GM23248 (cell line): ENCODE measurements around the gene LPIN1. TPM values are rescaled to one million over a fixed set of nuclear protein-coding genes. Genes with fewer than 3 reads are reported as not detected.

Experiments
- DNase-seq: peaks from one replicate; pipeline ENCODE4 v3.0.0-alpha.2; 2015
- H2AFZ ChIP-seq: fragments of 200-600 bp; sonication (generic); 2 replicates; pipeline ENCODE4 v1.6.1; 2016; ENCODE audit warnings: antibody characterized with exemption
- H3F3A ChIP-seq: fragments of 200-600 bp; sonication (generic); 2 replicates; pipeline ENCODE4 v1.6.1; 2016; ENCODE audit warnings: mild to moderate bottlenecking, antibody characterized with exemption, mixed run types; ENCODE audit not compliant: insufficient read depth
- H3K27ac ChIP-seq: fragments of 200-600 bp; sonication (generic); 2 replicates; pipeline ENCODE4 v1.5.1; 2016; ENCODE audit warnings: mild to moderate bottlenecking
- H3K27me3 ChIP-seq: fragments of 200-600 bp; sonication (generic); replicated peaks from 2 replicates; pipeline ENCODE4 v1.6.1; 2016; ENCODE audit warnings: mild to moderate bottlenecking; ENCODE audit not compliant: insufficient read depth
- H3K36me3 ChIP-seq: fragments of 200-600 bp; sonication (generic); 2 replicates; pipeline ENCODE4 v1.6.1; 2016; ENCODE audit warnings: low read depth, mild to moderate bottlenecking
- H3K4me1 ChIP-seq: fragments of 200-600 bp; sonication (generic); 2 replicates; pipeline ENCODE4 v1.6.1; 2016; ENCODE audit warnings: mild to moderate bottlenecking; ENCODE audit not compliant: insufficient read depth
- H3K4me2 ChIP-seq: fragments of 200-600 bp; sonication (generic); one replicate; pipeline ENCODE4 v1.6.1; 2016; ENCODE audit warnings: mild to moderate bottlenecking; ENCODE audit not compliant: unreplicated experiment
- H3K4me3 ChIP-seq: fragments of 200-600 bp; sonication (generic); 2 replicates; pipeline ENCODE4 v1.5.1; 2016; ENCODE audit warnings: mild to moderate bottlenecking
- H3K79me2 ChIP-seq: fragments of 200-600 bp; sonication (generic); 2 replicates; pipeline ENCODE4 v1.6.1; 2016; ENCODE audit warnings: mild to moderate bottlenecking; ENCODE audit not compliant: insufficient read depth
- H3K9ac ChIP-seq: fragments of 200-600 bp; sonication (generic); 2 replicates; pipeline ENCODE4 v1.6.1; 2016; ENCODE audit warnings: mild to moderate bottlenecking
- H3K9me2 ChIP-seq: fragments of 200-600 bp; sonication (generic); 2 replicates; pipeline ENCODE4 v1.6.1; 2016; ENCODE audit warnings: mixed run types, mild to moderate bottlenecking, moderate library complexity; ENCODE audit not compliant: insufficient read depth
- H3K9me3 ChIP-seq: fragments of 200-600 bp; sonication (generic); one replicate; pipeline ENCODE4 v1.6.1; 2017; ENCODE audit warnings: low read depth
- H4K20me1 ChIP-seq: fragments of 200-600 bp; sonication (generic); 2 replicates; pipeline ENCODE4 v1.6.0; 2016; ENCODE audit not compliant: insufficient read depth
- EZH2 ChIP-seq: fragments of 200-600 bp; sonication (generic); IDR thresholded peaks from 2 replicates; pipeline ENCODE4 v1.6.1; 2018; ENCODE audit warnings: antibody characterized with exemption, mild to moderate bottlenecking; ENCODE audit not compliant: insufficient read depth, poor library complexity, severe bottlenecking
- EZH2phosphoT487 ChIP-seq: fragments of 200-600 bp; sonication (generic); IDR thresholded peaks from 2 replicates; pipeline ENCODE4 v1.6.1; 2018; ENCODE audit warnings: antibody characterized with exemption, moderate library complexity, mild to moderate bottlenecking, low read depth; ENCODE audit not compliant: insufficient read depth
- WGBS, 2 experiments: methylation state at CpG; one replicate each; pipeline ENCODE4 v1.1.6; 2015 to 2017; ENCODE audit warnings: low lambda C conversion rate in 2 of 2, low coverage in 1 of 2; ENCODE audit errors: missing lambda C conversion rate in 2 of 2; 5-methylcytosine and 5-hydroxymethylcytosine counted together
- in situ Hi-C: fragments of 300-500 bp; cut with MboI; formaldehyde crosslinking; loops from 2 replicates; pipeline ENCODE4 v1.15.0; 2020
- polyA plus RNA-seq: library from polyadenylated mRNA; unstranded; fragments of >200 nt; fragmentation: Nextera tagmentation; extraction: Ambion mirVana; gene quantifications from 2 replicates; pipeline ENCODE4 v1.2.1, GENCODE V29; 2016
- total RNA-seq: library from RNA; depleted of rRNA; stranded (reverse); fragments of >200 nt; shearing (Covaris generic); gene quantifications from 2 replicates; pipeline ENCODE4 v1.2.3, GENCODE V29; 2014

LPIN1 gene
- total and polyA plus RNA-seq, 2 experiments from 2014 or later: 11.2 to 12.6 TPM

GRCh38 chr2:11698009-11698922 is 48.2 kb upstream of the LPIN1 start:
- DNase-seq: peak; percentile 88
- WGBS, 2 experiments: 19 to 21% methylated on average over 24 of the region's 24 CpGs
- peak overlapping the region; percentile 78 for H3K27ac ChIP-seq
- peak overlapping the region; percentile 10 for H3K4me2 ChIP-seq
- peaks cover 21% of the 10 kb centered on the region for H3K4me1 ChIP-seq
- H3K79me2 ChIP-seq: no peaks in the 10 kb centered on the region
- no peaks in the 10 kb centered on the region for H3K27me3 ChIP-seq
- H3K9me3 ChIP-seq: no peaks in the 10 kb centered on the region
- no peak overlapping the region for H3K4me3 ChIP-seq
- no peaks in the 10 kb centered on the region for H3K9me2 ChIP-seq
- H3F3A ChIP-seq: no peaks in the 10 kb centered on the region; the same call in 1 of the 2 replicates
- peak overlapping the region; percentile 40 for H3K9ac ChIP-seq
- in situ Hi-C loops: no loop called here
- no peaks in the 10 kb centered on the region for H3K36me3 ChIP-seq
- H4K20me1 ChIP-seq: no peaks in the 10 kb centered on the region
- TF ChIP-seq EZH2phosphoT487 (no peak), EZH2 (no peak)
- H2AFZ ChIP-seq: peak overlapping the region; percentile 67

GRCh38 chr2:11699686-11700670 is 46.5 kb upstream of the LPIN1 start:
- Histone ChIP-seq H3K27ac (no peak overlapping the region), H3K4me3 (no peak overlapping the region), H3K79me2 (no peaks in the 10 kb centered on the region), H3K4me2 (no peak overlapping the region), H3K27me3 (no peaks in the 10 kb centered on the region), H3K4me1 (peaks cover 26% of the 10 kb centered on the region), H3F3A (no peaks in the 10 kb centered on the region; the same call in 1 of the 2 replicates), H2AFZ (no peak overlapping the region), H3K9me2 (no peaks in the 10 kb centered on the region), H3K9me3 (no peaks in the 10 kb centered on the region), H3K9ac (no peak overlapping the region), H4K20me1 (no peaks in the 10 kb centered on the region), H3K36me3 (no peaks in the 10 kb centered on the region)
- in situ Hi-C loops: no loop called here
- 85 to 87% methylated on average over 9 of the region's 9 CpGs for WGBS, 2 experiments
- TF ChIP-seq EZH2phosphoT487 (no peak), EZH2 (no peak)
- DNase-seq: no peak

DNA sequence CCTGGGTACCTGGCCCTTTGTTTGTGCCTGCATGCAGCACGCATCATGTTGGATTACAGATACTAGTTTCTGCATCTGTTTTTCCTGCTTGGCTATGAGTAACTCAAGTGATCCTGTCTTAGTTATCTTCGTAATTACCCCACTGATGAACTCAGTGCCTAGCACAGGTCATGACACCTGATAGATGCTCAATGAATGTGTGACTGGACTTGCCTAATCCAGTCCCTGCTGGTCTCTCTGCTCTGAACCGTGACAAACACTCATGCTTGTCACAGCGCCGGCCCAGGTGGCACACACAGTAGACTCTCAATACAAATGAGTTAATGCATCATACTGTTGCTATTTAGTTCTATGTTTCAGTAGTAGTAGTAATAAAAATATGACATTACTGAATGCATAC is 45.2 kb upstream of the LPIN1 start:
- Histone ChIP-seq H3K9me3 (no peaks in the 10 kb centered on the region), H4K20me1 (no peaks in the 10 kb centered on the region), H3K9me2 (no peaks in the 10 kb centered on the region), H3K27me3 (no peaks in the 10 kb centered on the region), H3K4me3 (no peak overlapping the region), H3K27ac (no peak overlapping the region), H3K9ac (no peak overlapping the region), H3K79me2 (no peaks in the 10 kb centered on the region), H3K4me1 (peaks cover 26% of the 10 kb centered on the region), H3F3A (no peaks in the 10 kb centered on the region; the same call in 1 of the 2 replicates), H3K4me2 (no peak overlapping the region), H2AFZ (no peak overlapping the region), H3K36me3 (no peaks in the 10 kb centered on the region)
- 90 to 91% methylated on average over 5 of the region's 5 CpGs for WGBS, 2 experiments
- DNase-seq: no peak
- TF ChIP-seq EZH2phosphoT487 (no peak), EZH2 (no peak)
- in situ Hi-C loops: no loop called here

DNA sequence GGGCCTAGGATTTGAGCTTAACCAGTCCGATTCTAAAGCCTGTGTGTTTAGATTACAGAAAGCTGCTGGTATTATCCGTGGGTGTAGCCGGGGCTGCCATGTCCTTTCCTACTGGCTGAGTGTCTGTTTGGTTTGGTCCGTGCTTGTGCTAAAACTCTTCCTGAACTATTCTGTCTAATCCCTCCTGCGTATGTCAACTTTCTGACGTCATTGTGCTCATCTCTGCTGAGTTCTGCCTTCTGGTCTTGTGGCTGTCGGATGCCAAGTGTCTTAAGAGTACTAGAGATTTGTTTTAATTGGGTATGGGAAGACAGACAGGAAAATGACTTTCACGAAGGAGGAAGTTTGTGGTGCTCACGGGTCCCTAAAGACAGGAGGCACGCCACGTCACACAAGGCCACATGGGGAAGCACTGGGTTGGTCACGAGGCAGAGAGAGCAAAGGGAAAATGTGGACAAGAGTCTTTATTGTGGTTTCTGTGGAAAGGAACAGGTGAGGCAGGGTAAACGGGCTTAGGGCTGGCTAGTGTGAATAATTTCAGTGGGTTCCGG is 44.6 kb upstream of the LPIN1 start:
- H3K27me3 ChIP-seq: no peaks in the 10 kb centered on the region
- no peaks in the 10 kb centered on the region for H4K20me1 ChIP-seq
- H3K4me3 ChIP-seq: no peak overlapping the region
- no peak overlapping the region for H3K4me2 ChIP-seq
- DNase-seq: no peak
- H3K4me1 ChIP-seq: peaks cover 23% of the 10 kb centered on the region
- H3K27ac ChIP-seq: no peak overlapping the region
- H3K9ac ChIP-seq: no peak overlapping the region
- 79 to 81% methylated on average over 14 of the region's 14 CpGs for WGBS, 2 experiments
- in situ Hi-C loops: no loop called here
- H3K9me2 ChIP-seq: no peaks in the 10 kb centered on the region
- H3K79me2 ChIP-seq: no peaks in the 10 kb centered on the region
- H3F3A ChIP-seq: no peaks in the 10 kb centered on the region; the same call in 1 of the 2 replicates
- no peak overlapping the region for H2AFZ ChIP-seq
- H3K36me3 ChIP-seq: no peaks in the 10 kb centered on the region
- TF ChIP-seq EZH2 (no peak), EZH2phosphoT487 (no peak)
- H3K9me3 ChIP-seq: no peaks in the 10 kb centered on the region
